Naive thymus-derived CD8-positive, alpha-beta T cell (primary cell): ENCODE measurements around the gene MPIG6B. TPM values are rescaled to one million over a fixed set of nuclear protein-coding genes. Genes with fewer than 3 reads are reported as not detected.

Source experiments
- ATAC-seq, 2 donors: fragments of 150-1000 bp; cut with Tn5 transposase in 1 of 2; sonication (Bioruptor Pico), chemical (Tn5 transposase) in 1 of 2; 1 replicate in 1 of 2; 2 replicates in 1 of 2; pipeline ENCODE4 v1.10.0; 2021; ENCODE audit warnings: mild to moderate bottlenecking in 2 of 2, moderate library complexity in 2 of 2
- POLR2A ChIA-PET: fragments of 350-600 bp; sonication (Branson Sonifier 250); formaldehyde crosslinking; loops from one replicate; lab custom pipeline; 2021; ENCODE audit warnings: antibody characterized with exemption; lab: Charles Lee
- DNase-seq, 10 donors: peaks; one replicate each; pipeline versions ENCODE4 v3.0.0 to v3.0.0-alpha.2; 2020 to 2022
- H3K27ac Mint-ChIP-seq, 10 donors: one replicate each; pipeline ENCODE4 v1.8.0; 2020 to 2022; ENCODE audit warnings: mild to moderate bottlenecking in 10 of 10, mixed read lengths in 10 of 10, moderate library complexity in 4 of 10, inconsistent platforms in 1 of 10
- H3K27me3 Mint-ChIP-seq, 5 donors: one replicate each; pipeline ENCODE4 v1.8.0; 2021 to 2022; ENCODE audit warnings: mixed read lengths in 5 of 5
- H3K36me3 Mint-ChIP-seq, 3 donors: one replicate each; pipeline ENCODE4 v1.8.0; 2020 to 2022; ENCODE audit warnings: mixed read lengths in 3 of 3, mild to moderate bottlenecking in 2 of 3, inconsistent platforms in 1 of 3
- H3K4me1 Mint-ChIP-seq, 4 donors: one replicate each; pipeline ENCODE4 v1.8.0; 2021 to 2022; ENCODE audit warnings: mixed read lengths in 4 of 4
- H3K4me3 Mint-ChIP-seq, 10 donors: one replicate each; pipeline ENCODE4 v1.8.0; 2020 to 2022; ENCODE audit warnings: mild to moderate bottlenecking in 10 of 10, mixed read lengths in 10 of 10, moderate library complexity in 6 of 10, inconsistent platforms in 1 of 10
- H3K9me3 Mint-ChIP-seq, 9 donors: one replicate each; pipeline ENCODE4 v1.8.0; 2020 to 2022; ENCODE audit warnings: mixed read lengths in 9 of 9, mild to moderate bottlenecking in 3 of 9, inconsistent platforms in 1 of 9, moderate library complexity in 1 of 9
- polyA plus RNA-seq, 3 donors: library from polyadenylated mRNA; unstranded; fragments of 300-500 nt; fragmentation: Illumina TruSeq; gene quantifications; one replicate each; pipeline ENCODE4 v1.2.3, GENCODE V29; 2021
- total RNA-seq, 8 experiments: library from RNA in 2 of 8; stranded (reverse) in 2 of 8; gene quantifications; one replicate each; pipeline ENCODE4 v1.2.3 and lab custom pipeline; 2021 to 2026

MPIG6B gene, protein sequence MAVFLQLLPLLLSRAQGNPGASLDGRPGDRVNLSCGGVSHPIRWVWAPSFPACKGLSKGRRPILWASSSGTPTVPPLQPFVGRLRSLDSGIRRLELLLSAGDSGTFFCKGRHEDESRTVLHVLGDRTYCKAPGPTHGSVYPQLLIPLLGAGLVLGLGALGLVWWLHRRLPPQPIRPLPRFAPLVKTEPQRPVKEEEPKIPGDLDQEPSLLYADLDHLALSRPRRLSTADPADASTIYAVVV
- total RNA-seq (1 to 10 TPM; 1.4 to 1.9 TPM), polyA plus RNA-seq (1 to 10 TPM; 1.2 to 4.9 (median 1.3) TPM), total RNA-seq (lab: John Stamatoyannopoulos, UW) (0 to 2.5 (median 0.30) reads per million in 6 experiments)

DNA sequence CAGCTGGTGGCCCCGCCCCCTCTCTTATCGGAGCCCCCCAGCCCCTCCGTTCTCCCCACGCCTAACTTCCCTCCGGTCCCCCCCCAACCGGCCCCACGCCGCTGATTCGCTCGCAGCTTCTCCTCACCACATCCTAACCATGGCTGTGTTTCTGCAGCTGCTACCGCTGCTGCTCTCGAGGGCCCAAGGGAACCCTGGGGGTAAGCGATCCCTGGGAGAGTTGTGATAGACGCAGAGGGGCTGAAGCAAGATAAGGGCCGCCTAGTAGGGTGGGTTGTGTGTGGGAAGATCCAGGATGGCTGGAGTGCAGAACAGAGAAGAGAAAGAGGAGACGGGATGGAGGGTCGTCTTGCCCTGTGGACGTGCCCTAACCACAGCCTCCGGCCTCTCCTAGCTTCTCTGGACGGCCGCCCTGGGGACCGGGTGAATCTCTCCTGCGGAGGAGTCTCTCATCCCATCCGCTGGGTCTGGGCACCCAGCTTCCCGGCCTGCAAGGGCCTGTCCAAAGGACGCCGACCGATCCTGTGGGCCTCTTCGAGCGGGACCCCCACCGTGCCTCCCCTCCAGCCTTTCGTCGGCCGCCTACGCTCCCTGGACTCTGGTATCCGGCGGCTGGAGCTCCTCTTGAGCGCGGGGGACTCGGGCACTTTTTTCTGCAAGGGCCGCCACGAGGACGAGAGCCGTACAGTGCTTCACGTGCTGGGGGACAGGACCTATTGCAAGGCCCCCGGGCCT, at the start of gene MPIG6B:
Gene MPIG6B (plus strand): TSS at position 129 of the 735 bp plus-strand sequence. CDS start 11 bp downstream, at position 140.
- ATAC-seq, result peak; percentile 66 to 67

DNA sequence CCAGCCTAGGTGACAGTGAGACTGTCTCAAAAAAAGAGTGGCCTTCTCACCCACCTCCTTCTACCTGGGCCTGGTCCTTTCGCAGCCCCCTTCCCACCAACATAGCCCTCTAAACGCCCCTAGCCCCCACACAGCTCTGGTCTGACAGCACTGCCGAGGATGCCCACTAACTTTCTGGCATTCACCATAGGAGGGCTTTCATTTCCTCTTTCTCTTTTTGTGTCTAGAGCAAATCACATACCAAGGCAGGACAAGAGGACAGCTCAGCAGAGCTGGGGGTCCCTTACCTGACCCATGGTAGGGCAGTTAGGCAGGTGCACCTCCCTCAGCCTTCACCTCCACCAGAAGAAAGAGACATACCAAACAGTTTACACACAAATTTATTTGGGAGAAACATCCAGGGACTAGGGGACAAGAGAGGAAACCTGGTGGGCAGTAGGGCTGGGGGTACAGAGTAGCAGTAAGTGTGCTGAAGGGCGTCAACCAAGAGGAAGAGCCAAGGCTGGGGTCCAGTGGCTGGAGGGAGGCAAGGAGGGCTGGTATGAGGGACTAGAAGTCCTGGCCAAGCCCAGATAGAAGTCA, 46.8 kb upstream of the MPIG6B start:
- H3K9me3 Mint-ChIP-seq, result no peaks in the 10 kb centered on the region
- no peak overlapping the region for H3K4me3 Mint-ChIP-seq
- peaks cover 0 to 31% (median 5%) of the 10 kb centered on the region in 3 donors for H3K36me3 Mint-ChIP-seq
- H3K27ac Mint-ChIP-seq, result peak overlapping the region in 5 of 10 donors; percentile 22 to 82 (median 53)
- H3K4me1 Mint-ChIP-seq, result peaks cover 15 to 20% (median 17%) of the 10 kb centered on the region in 4 donors
- H3K27me3 Mint-ChIP-seq, result no peaks in the 10 kb centered on the region
- POLR2A ChIA-PET, result no interaction called here
- ATAC-seq, result no peak
- no peak for DNase-seq

More for the DNA sequence above, at the start of gene MPIG6B:
- POLR2A ChIA-PET, result interaction anchor here (0.6 to 2.1 kb wide), 8 partner anchors 8 to 220 kb away, joined by 3 to 7 read pairs (median 4); partner anchors contain the start of genes ABHD16A and LY6G6D
- Mint-ChIP-seq H3K4me1 (peaks cover 18 to 43% (median 40%) of the 10 kb centered on the region in 4 donors), H3K9me3 (no peaks in the 10 kb centered on the region), H3K4me3 (peak within 1 kb of the TSS in 8 of 10 donors; percentile 47 to 73 (median 52)), H3K27ac (peak within 1 kb of the TSS in 9 of 10 donors; percentile 40 to 92 (median 68)), H3K27me3 (no peaks in the 10 kb centered on the region), H3K36me3 (no peaks in the 10 kb centered on the region)
- peak in 1 of 10 donors; percentile 30 for DNase-seq

DNA sequence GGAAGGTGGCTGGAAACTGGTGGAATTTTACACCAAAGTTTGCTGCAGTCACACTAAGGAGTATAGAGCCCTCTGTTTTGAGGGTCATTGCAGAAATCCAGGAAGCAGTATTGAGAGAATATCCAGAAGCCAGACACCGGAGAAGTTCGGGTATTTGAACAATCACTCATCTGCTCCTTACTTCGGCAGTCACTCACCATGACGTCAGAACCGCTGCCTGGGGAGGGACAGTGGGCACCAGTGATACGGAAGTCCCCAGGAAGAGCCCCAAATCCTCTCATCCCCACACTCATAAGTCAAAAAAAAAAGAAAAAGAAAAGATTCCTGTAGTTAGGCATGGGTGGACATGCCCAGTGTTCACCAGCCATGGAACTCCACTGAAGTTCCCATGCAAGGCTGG, 46.3 kb upstream of the MPIG6B start:
- Mint-ChIP-seq H3K27ac (peak overlapping the region in 3 of 10 donors; percentile 22 to 80 (median 46)), H3K9me3 (no peaks in the 10 kb centered on the region), H3K4me1 (peaks cover 18 to 23% (median 21%) of the 10 kb centered on the region in 4 donors), H3K36me3 (peaks cover 0 to 27% (median 5%) of the 10 kb centered on the region in 3 donors), H3K27me3 (no peaks in the 10 kb centered on the region), H3K4me3 (no peak overlapping the region)
- ATAC-seq (no peak), DNase-seq (no peak)
- POLR2A ChIA-PET, result interaction anchor here (0.6 to 2.0 kb wide), 2 partner anchors 24 to 167 kb away, joined by 3 to 8 read pairs; partner anchors contain the start of gene BAG6

DNA sequence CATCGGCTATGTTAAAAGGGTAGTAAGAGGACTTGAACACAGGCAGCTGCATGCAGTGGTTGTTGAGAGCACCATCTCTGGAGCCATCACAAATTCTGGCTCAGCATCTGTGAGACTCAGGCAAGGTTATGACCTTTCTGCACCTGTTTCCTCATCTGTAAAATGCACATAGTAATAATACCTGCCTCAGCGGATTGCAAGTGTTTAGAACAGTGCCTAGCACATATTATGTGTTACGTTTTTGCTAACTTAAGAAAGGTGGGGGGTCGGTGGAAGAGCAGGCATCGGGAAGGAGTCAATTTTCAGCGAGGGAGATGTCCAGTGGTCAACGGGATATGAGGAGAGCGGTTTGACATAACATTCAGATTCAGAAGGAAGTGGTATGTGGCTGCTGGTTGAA, 45.2 kb upstream of the MPIG6B start:
- DNase-seq (no peak), ATAC-seq (no peak)
- POLR2A ChIA-PET, result interaction anchor here (0.5 to 2.0 kb wide), 3 partner anchors 25 to 152 kb away, joined by 3 to 13 read pairs (median 8); partner anchors contain the start of gene BAG6
- Mint-ChIP-seq H3K27ac (peak overlapping the region in 1 of 10 donors; percentile 71), H3K27me3 (no peaks in the 10 kb centered on the region), H3K36me3 (peaks cover 0 to 16% (median 0%) of the 10 kb centered on the region in 3 donors), H3K4me3 (no peak overlapping the region), H3K9me3 (no peaks in the 10 kb centered on the region), H3K4me1 (peaks cover 19 to 27% (median 22%) of the 10 kb centered on the region in 4 donors)

DNA sequence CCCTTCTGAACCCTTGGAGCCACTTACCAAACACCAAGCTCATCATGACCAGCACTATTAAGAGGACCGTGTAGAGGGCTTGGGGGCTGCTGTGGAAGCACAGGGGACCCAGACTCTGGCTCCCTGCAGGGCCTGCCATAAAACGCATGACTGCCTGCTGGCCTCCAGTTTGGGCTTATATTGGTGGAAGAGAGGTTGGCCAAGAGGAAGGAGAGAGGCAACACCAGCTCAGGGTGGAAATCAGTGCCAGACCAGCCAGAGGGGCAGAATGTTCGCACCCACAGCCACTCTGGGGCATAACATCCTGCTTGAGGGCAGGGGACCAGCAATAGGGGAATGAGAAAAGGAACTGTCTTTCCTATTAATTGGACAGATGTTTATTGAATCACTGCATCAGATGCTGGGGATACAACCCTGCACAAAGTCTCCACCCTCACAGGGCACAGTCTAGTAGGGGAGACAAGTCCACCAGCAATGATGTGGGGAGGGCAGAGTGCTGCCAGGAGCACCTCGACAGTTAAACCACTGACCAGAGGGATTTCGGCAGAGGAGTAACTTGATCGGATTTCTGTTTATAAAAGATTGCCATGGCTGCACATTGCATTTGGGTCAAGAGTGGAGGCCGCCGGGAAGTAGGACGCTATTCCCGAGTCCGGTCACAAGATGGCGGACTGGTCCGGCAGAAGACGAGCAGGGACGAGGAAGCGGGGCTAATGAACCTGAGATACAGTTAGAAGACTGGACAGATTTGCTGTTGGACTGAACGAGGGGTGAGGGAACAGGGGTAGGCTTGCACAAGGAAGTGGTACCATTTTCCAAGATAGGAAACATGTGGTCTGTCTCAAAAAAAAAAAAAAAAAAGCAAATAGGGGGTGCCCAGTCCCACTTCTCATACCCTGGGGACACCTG, 42.7 kb upstream of the MPIG6B start, which contains the start of gene LY6G5C:
Gene LY6G5C (minus strand): TSS at position 842 of the 909 bp plus-strand sequence. CDS start 694 bp downstream, at position 148.
- Mint-ChIP-seq H3K4me3 (peak within 1 kb of the TSS; percentile 69 to 93 (median 91)), H3K27me3 (no peaks in the 10 kb centered on the region), H3K9me3 (no peaks in the 10 kb centered on the region), H3K27ac (peak within 1 kb of the TSS; percentile 29 to 93 (median 84)), H3K36me3 (peaks cover 0 to 5% (median 0%) of the 10 kb centered on the region in 3 donors), H3K4me1 (peaks cover 19 to 31% (median 21%) of the 10 kb centered on the region in 4 donors)
- POLR2A ChIA-PET, result interaction anchor here (0.6 to 1.9 kb wide), 12 partner anchors 9 to 158 kb away, joined by 3 to 9 read pairs (median 3); partner anchors contain the start of genes ABHD16A, BAG6, CSNK2B and GPANK1
- DNase-seq (peak; percentile 33 to 75 (median 51)), ATAC-seq (peak; percentile 63 to 68)

DNA sequence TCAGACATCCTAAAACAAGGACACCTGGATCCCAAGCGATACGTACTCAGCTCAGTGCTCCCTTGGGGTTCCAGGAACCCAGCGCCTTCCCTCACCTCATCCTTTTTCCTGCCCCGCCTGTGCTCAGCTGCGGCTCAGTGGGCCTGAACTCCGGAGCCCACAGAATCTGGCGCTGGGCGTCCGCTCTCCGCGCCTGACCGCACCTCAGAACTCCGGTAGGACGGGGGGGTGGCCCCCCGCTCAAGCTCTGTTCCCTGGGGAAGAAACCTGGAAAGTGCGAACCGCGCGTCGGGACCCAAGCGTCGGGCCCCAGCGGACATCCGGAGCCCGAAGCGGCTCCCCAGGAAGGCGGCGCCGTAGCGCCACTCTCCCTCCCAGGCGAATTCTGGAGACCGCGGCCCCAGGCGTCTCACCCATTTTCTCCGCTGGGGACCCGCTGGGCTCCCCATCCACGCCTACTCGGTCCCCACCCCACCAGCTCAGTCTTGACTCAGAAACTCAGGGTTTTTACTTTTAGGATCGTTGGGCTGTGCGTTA, 42.0 kb upstream of the MPIG6B start:
- POLR2A ChIA-PET, result interaction anchor here (0.6 to 1.9 kb wide), 11 partner anchors 10 to 157 kb away, joined by 3 to 9 read pairs (median 3); partner anchors contain the start of genes ABHD16A, BAG6, GPANK1 and HSPA1B
- Mint-ChIP-seq H3K4me3 (peak overlapping the region; percentile 69 to 93 (median 91)), H3K27ac (peak overlapping the region; percentile 29 to 93 (median 84)), H3K36me3 (peaks cover 0 to 12% (median 2%) of the 10 kb centered on the region in 3 donors), H3K4me1 (peaks cover 19 to 31% (median 21%) of the 10 kb centered on the region in 4 donors), H3K9me3 (no peaks in the 10 kb centered on the region), H3K27me3 (no peaks in the 10 kb centered on the region)
- ATAC-seq, result peak; percentile 80
- peak in 7 of 10 donors; percentile 18 to 42 (median 36) for DNase-seq

DNA sequence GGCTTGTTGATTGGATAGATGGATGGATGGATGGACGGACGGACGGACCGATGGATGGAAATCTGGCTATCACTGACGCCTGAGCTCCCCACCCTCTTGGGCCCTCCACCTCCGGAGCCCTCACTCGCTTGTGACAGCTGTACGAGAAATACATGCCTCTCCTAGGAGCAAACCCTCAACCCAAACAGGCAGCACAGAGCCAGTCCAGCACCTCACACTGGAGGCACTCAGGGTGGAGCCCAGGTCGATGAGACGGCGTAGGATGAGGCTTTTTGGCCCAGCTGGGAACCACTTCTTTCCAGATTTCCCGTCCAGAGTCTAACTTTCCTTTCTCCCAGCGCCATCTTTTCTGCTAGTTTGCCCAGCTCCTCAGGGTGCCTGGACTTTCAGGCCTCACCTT, 39.6 kb upstream of the MPIG6B start:
- Mint-ChIP-seq H3K4me1 (peaks cover 19 to 26% (median 21%) of the 10 kb centered on the region in 4 donors), H3K27me3 (no peaks in the 10 kb centered on the region), H3K4me3 (peak overlapping the region in 2 of 10 donors; percentile 22 to 29), H3K9me3 (no peaks in the 10 kb centered on the region), H3K27ac (peak overlapping the region in 1 of 10 donors; percentile 79), H3K36me3 (peaks cover 0 to 29% (median 6%) of the 10 kb centered on the region in 3 donors)
- POLR2A ChIA-PET, result interaction anchor here (0.6 kb wide), 2 partner anchors 10 to 36 kb away, joined by 3 to 4 read pairs; no protein-coding TSS in a partner anchor
- DNase-seq, result no peak
- ATAC-seq, result no peak

DNA sequence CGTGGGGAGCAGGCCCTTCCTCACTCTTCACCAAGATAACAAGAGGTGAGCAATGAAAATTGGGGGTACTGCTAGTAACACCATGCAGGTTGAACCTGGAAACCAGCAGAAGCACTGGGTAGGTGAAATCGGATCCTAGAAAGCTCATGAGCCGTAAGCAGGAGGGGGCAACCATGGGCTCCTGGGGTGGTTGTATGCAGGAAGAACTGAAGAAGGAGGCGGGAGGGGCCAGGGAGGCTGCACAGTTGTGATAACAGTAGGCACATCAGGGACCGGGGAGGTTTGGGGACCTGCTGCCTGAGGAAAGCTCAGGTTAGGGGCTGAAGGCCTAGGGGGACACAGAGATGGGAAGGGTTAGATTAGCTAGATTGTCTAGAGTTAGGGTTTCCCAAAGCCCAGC, 36.7 kb upstream of the MPIG6B start:
- Mint-ChIP-seq H3K9me3 (no peaks in the 10 kb centered on the region), H3K36me3 (peaks cover 0 to 56% (median 6%) of the 10 kb centered on the region in 3 donors), H3K4me1 (peaks cover 3 to 18% (median 8%) of the 10 kb centered on the region in 4 donors), H3K4me3 (no peak overlapping the region), H3K27ac (peak overlapping the region in 6 of 10 donors; percentile 1 to 66 (median 40)), H3K27me3 (no peaks in the 10 kb centered on the region)
- ATAC-seq, result no peak
- POLR2A ChIA-PET, result no interaction called here
- DNase-seq, result no peak

DNA sequence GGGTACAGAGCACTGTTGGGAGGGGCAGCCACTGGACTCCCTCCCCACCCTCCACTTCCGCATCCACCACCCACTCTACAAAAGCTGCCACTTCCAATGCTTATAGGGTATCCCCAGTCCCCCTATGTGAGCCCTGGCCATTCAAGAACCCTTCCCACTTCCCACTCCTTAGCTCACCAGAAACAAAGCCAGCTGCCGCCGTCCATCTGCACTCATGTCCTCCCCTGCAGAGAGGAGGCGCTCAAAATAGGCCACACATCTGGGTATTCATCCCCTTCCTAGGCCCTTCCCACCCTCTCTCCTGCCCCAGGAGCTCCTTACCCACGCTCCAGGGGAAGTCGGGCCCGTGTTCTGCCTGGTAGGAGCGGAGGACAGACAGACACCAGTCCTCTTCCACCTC, 35.9 kb upstream of the MPIG6B start:
- ATAC-seq (no peak), DNase-seq (no peak)
- Mint-ChIP-seq H3K9me3 (no peaks in the 10 kb centered on the region), H3K27ac (peak overlapping the region in 2 of 10 donors; percentile 41 to 50), H3K4me1 (peaks cover 0 to 10% (median 4%) of the 10 kb centered on the region in 4 donors), H3K4me3 (no peak overlapping the region), H3K36me3 (peaks cover 0 to 58% (median 6%) of the 10 kb centered on the region in 3 donors), H3K27me3 (no peaks in the 10 kb centered on the region)
- POLR2A ChIA-PET, result no interaction called here

DNA sequence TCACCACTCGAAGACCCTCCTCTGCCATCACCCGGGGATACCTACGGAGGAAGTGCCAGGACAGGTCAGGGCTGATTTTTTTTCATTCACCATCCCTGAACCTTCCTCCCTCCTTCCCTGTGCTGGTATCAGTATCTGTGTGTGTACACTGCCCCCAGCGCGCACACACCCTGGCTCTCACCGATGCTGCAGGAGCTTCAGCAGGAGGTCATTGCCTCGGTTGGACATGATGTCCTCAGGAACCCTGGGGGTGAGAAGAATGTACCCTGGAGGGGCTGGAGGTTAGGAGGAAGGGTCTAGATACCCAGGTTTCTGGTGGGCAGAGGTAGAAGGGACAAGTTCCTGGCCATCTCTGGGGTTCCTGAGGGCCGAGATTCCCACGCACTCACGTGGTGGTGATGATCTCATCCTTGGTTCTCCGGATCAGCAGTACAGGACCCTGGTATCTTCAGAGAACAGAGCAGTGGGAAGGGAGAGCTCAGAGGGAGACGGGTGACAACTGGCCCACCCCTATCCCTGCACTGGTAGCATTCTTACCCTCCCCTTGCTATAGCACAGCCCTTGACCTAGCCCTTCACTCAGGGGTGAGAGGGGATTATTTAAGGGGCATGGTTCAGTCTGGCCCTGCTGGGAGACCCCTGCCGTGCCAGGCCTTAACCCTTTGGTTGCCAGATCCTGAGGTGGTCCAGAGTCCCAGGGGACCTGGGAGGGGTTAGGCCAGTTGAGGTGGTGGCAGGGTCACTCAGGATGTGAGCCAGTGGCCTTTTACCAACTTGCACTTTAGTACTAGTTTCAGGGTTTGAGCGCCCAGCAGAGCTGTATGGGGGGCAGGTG, 35.1 kb upstream of the MPIG6B start:
- DNase-seq, result no peak
- POLR2A ChIA-PET, result no interaction called here
- Mint-ChIP-seq H3K4me3 (no peak overlapping the region), H3K27me3 (no peaks in the 10 kb centered on the region), H3K9me3 (no peaks in the 10 kb centered on the region), H3K36me3 (peaks cover 0 to 64% (median 6%) of the 10 kb centered on the region in 3 donors), H3K4me1 (peaks cover 0 to 9% (median 4%) of the 10 kb centered on the region in 4 donors), H3K27ac (peak overlapping the region in 2 of 10 donors; percentile 15 to 45)
- ATAC-seq, result no peak
